ENCODE results near the gene AASDH.

Gene AASDH

DNA sequence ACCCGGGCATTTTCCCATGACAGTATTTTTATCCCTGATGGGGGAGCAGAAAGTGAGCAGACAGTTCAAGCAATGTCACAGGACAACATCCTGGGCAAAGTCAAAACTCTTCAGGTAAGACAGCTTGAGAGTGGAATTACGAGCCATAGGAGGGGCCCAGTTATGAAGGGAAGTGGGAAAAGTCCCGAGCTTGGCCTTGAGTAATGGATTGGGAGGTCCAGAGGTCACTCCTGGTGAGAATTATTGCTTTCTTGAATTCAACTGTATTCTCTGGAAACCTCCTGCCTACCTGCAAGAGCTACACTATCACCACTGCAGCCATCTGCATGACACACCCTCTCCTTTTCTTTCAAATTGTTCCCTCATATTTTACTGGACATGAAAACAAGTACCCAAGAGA is 89.1 kb downstream of the AASDH start:
- no peak for TF ChIP-seq TOX (CRISPR knock-in tag; IDR thresholded peaks at IDR 0.05; ENCODE audit: borderline replicate concordance)
- no peak for TF ChIP-seq ESRRG (CRISPR knock-in tag; IDR thresholded peaks at IDR 0.05)
- TF ChIP-seq, protein P1, sequence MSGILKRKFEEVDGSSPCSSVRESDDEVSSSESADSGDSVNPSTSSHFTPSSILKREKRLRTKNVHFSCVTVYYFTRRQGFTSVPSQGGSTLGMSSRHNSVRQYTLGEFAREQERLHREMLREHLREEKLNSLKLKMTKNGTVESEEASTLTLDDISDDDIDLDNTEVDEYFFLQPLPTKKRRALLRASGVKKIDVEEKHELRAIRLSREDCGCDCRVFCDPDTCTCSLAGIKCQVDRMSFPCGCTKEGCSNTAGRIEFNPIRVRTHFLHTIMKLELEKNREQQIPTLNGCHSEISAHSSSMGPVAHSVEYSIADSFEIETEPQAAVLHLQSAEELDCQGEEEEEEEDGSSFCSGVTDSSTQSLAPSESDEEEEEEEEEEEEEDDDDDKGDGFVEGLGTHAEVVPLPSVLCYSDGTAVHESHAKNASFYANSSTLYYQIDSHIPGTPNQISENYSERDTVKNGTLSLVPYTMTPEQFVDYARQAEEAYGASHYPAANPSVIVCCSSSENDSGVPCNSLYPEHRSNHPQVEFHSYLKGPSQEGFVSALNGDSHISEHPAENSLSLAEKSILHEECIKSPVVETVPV (CRISPR knock-in tag; IDR thresholded peaks at IDR 0.05): no peak
- no peak for TF ChIP-seq CSDC2 (CRISPR knock-in tag; IDR thresholded peaks at IDR 0.05)
- no peak for TF ChIP-seq ZNF70 (CRISPR knock-in tag; IDR thresholded peaks at IDR 0.05)
- TF ChIP-seq, protein P2, sequence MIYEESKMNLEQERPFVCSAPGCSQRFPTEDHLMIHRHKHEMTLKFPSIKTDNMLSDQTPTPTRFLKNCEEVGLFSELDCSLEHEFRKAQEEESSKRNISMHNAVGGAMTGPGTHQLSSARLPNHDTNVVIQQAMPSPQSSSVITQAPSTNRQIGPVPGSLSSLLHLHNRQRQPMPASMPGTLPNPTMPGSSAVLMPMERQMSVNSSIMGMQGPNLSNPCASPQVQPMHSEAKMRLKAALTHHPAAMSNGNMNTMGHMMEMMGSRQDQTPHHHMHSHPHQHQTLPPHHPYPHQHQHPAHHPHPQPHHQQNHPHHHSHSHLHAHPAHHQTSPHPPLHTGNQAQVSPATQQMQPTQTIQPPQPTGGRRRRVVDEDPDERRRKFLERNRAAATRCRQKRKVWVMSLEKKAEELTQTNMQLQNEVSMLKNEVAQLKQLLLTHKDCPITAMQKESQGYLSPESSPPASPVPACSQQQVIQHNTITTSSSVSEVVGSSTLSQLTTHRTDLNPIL (CRISPR knock-in tag; IDR thresholded peaks at IDR 0.05; ENCODE audit: low read depth): no peak
- TF ChIP-seq PPARA (CRISPR knock-in tag; IDR thresholded peaks at IDR 0.05; ENCODE audit: borderline replicate concordance): no peak
- TF ChIP-seq, protein P3, sequence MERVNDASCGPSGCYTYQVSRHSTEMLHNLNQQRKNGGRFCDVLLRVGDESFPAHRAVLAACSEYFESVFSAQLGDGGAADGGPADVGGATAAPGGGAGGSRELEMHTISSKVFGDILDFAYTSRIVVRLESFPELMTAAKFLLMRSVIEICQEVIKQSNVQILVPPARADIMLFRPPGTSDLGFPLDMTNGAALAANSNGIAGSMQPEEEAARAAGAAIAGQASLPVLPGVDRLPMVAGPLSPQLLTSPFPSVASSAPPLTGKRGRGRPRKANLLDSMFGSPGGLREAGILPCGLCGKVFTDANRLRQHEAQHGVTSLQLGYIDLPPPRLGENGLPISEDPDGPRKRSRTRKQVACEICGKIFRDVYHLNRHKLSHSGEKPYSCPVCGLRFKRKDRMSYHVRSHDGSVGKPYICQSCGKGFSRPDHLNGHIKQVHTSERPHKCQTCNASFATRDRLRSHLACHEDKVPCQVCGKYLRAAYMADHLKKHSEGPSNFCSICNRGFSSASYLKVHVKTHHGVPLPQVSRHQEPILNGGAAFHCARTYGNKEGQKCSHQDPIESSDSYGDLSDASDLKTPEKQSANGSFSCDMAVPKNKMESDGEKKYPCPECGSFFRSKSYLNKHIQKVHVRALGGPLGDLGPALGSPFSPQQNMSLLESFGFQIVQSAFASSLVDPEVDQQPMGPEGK (CRISPR knock-in tag; IDR thresholded peaks at IDR 0.05; ENCODE audit: borderline replicate concordance): no peak
- TF ChIP-seq, protein P4, sequence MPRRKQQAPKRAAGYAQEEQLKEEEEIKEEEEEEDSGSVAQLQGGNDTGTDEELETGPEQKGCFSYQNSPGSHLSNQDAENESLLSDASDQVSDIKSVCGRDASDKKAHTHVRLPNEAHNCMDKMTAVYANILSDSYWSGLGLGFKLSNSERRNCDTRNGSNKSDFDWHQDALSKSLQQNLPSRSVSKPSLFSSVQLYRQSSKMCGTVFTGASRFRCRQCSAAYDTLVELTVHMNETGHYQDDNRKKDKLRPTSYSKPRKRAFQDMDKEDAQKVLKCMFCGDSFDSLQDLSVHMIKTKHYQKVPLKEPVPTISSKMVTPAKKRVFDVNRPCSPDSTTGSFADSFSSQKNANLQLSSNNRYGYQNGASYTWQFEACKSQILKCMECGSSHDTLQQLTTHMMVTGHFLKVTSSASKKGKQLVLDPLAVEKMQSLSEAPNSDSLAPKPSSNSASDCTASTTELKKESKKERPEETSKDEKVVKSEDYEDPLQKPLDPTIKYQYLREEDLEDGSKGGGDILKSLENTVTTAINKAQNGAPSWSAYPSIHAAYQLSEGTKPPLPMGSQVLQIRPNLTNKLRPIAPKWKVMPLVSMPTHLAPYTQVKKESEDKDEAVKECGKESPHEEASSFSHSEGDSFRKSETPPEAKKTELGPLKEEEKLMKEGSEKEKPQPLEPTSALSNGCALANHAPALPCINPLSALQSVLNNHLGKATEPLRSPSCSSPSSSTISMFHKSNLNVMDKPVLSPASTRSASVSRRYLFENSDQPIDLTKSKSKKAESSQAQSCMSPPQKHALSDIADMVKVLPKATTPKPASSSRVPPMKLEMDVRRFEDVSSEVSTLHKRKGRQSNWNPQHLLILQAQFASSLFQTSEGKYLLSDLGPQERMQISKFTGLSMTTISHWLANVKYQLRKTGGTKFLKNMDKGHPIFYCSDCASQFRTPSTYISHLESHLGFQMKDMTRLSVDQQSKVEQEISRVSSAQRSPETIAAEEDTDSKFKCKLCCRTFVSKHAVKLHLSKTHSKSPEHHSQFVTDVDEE (CRISPR knock-in tag; IDR thresholded peaks at IDR 0.05): no peak
- no peak for ATAC-seq

DNA sequence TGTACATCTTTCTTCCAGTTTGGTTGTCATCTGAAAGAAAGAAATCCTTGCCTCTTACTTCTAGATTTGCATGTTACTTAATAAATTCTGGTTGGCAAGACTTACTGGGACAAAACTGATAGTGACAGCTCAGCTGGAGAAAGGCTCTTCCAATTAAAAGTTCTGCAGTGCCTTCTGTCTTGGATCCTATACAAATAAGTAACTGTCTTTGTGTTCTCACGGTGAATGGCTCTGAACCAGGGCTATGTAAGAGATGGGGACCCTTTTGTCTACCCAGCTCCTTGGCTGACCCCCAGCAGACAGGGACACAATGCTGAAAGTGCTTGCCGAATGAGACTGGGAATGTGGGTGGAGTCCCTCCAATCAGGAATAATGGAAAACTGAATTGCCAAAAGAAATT is 89.5 kb downstream of the AASDH start:
- no peak for ATAC-seq
- no peak for TF ChIP-seq CSDC2 (CRISPR knock-in tag; IDR thresholded peaks at IDR 0.05)
- TF ChIP-seq, protein P3 (CRISPR knock-in tag; IDR thresholded peaks at IDR 0.05; ENCODE audit: borderline replicate concordance): no peak
- no peak for TF ChIP-seq RARB (CRISPR knock-in tag; IDR thresholded peaks at IDR 0.05)
- no peak for TF ChIP-seq ZNF565 (CRISPR knock-in tag; conservative IDR thresholded peaks at IDR 0.05; ENCODE audit: low read depth)
- TF ChIP-seq ZFP30 (CRISPR knock-in tag; IDR thresholded peaks at IDR 0.05): no peak
- TF ChIP-seq, protein P4 (CRISPR knock-in tag; IDR thresholded peaks at IDR 0.05): no peak
- TF ChIP-seq, protein P1 (CRISPR knock-in tag; IDR thresholded peaks at IDR 0.05): no peak

DNA sequence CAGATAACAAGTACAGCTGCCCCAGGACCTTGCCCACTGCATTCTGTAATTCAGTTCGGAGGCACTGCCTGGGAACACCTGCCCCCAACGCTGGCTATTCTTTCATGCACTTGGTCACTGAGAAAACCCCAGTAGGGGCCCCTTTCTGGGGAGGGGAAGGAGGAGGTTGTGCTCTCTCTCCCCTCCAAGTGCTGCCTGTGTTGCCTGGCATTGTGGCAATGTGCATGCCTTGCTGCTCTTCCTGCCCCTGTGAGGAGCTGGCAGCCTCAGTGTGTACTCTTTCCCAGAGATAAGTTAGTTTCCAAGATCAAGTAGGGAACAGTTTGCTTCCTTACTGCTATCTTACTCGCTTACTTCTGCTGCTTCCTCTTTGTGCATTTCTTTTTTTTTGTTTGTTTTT is 90.8 kb downstream of the AASDH start:
- ATAC-seq: no peak
- TF ChIP-seq GLIS3 (CRISPR knock-in tag; IDR thresholded peaks at IDR 0.05) (no peak), ZFP3 (CRISPR knock-in tag; IDR thresholded peaks at IDR 0.05) (no peak), TOX (CRISPR knock-in tag; IDR thresholded peaks at IDR 0.05; ENCODE audit: borderline replicate concordance) (no peak), RARB (CRISPR knock-in tag; IDR thresholded peaks at IDR 0.05) (no peak), CSDC2 (CRISPR knock-in tag; IDR thresholded peaks at IDR 0.05) (no peak), OSR1 (CRISPR knock-in tag; IDR thresholded peaks at IDR 0.05) (no peak), ZNF565 (CRISPR knock-in tag; conservative IDR thresholded peaks at IDR 0.05; ENCODE audit: low read depth) (no peak), TCF4 (CRISPR knock-in tag; IDR thresholded peaks at IDR 0.05; ENCODE audit: borderline replicate concordance) (no peak), ARNTL (CRISPR knock-in tag; IDR thresholded peaks at IDR 0.05; ENCODE audit: borderline replicate concordance, low read depth) (no peak)
- TF ChIP-seq, protein P3 (CRISPR knock-in tag; IDR thresholded peaks at IDR 0.05; ENCODE audit: borderline replicate concordance): no peak
